ENCODE data around the gene KCNJ14.

Gene KCNJ14

GRCh38 chr19:48461982-48462655 is 6.7 kb downstream of the KCNJ14 start:
- TF ChIP-seq CTCF (IDR thresholded peaks at IDR 0.05; ENCODE audit: low read length): no peak
- no peaks in the 10 kb centered on the region for H3K27me3 ChIP-seq (replicated peaks; ENCODE audit: insufficient read depth, low read length)
- no peak overlapping the region for H3K27ac ChIP-seq (ENCODE audit: low read length)
- H3K9ac ChIP-seq (ENCODE audit: low read length): no peak overlapping the region
- no peak overlapping the region for H3K4me3 ChIP-seq (ENCODE audit: low read length)
- 0 out of 2 replicates have a peak, but pooled peaks cover 2% of the 10 kb centered on the region for H3K36me3 ChIP-seq (replicated peaks; ENCODE audit: insufficient read depth, low read length)
- no peak overlapping the region for H2AFZ ChIP-seq (ENCODE audit: low read length)
- H3K9me2 ChIP-seq (replicated peaks; ENCODE audit: insufficient read depth, low read length): no peaks in the 10 kb centered on the region
- H3K4me1 ChIP-seq (ENCODE audit: low read length): no peaks in the 10 kb centered on the region
- DNase-seq: no peak
- H4K20me1 ChIP-seq (ENCODE audit: insufficient read depth, low read length): no peaks in the 10 kb centered on the region
- no peaks in the 10 kb centered on the region for H3K9me3 ChIP-seq (replicated peaks; ENCODE audit: insufficient read depth, low read length)
- no peak overlapping the region for H3K4me2 ChIP-seq (ENCODE audit: low read depth, low read length)
- H3F3A ChIP-seq (ENCODE audit: insufficient read depth, low read length): no peaks in the 10 kb centered on the region
- no peaks in the 10 kb centered on the region for H3K79me2 ChIP-seq (ENCODE audit: low read length)

- H2AFZ ChIP-seq (ENCODE audit: low read length): no peak overlapping the region
- TF ChIP-seq EZH2phosphoT487 (IDR thresholded peaks at IDR 0.05; ENCODE audit: low read length) (no peak), CTCF (IDR thresholded peaks at IDR 0.05; ENCODE audit: low read length) (no peak), EZH2 (optimal IDR thresholded peaks at IDR 0.05; ENCODE audit: low read depth, low read length) (no peak)
- DNase-seq: no peak
These were observed 9.8 kb downstream of the KCNJ14 start for GRCh38 chr19:48465215-48465614.

GRCh38 chr19:48466561-48467325 is 11.4 kb downstream of the KCNJ14 start:
- Histone ChIP-seq H3K27ac (ENCODE audit: low read length) (no peak overlapping the region), H2AFZ (ENCODE audit: low read length) (no peak overlapping the region)
- DNase-seq: no peak

More at GRCh38 chr19:48465215-48465614, 9.8 kb downstream of the KCNJ14 start:
- H3K27me3 ChIP-seq (replicated peaks; ENCODE audit: insufficient read depth, low read length): no peaks in the 10 kb centered on the region
- H3K27ac ChIP-seq (ENCODE audit: low read length): no peak overlapping the region
- H3K9me3 ChIP-seq (replicated peaks; ENCODE audit: insufficient read depth, low read length): no peaks in the 10 kb centered on the region
- H3K36me3 ChIP-seq (replicated peaks; ENCODE audit: insufficient read depth, low read length): no peaks in the 10 kb centered on the region
- no peak overlapping the region for H3K4me2 ChIP-seq (ENCODE audit: low read depth, low read length)
- no peaks in the 10 kb centered on the region for H3K4me1 ChIP-seq (ENCODE audit: low read length)
- H3K9me2 ChIP-seq (replicated peaks; ENCODE audit: insufficient read depth, low read length): no peaks in the 10 kb centered on the region
- no peaks in the 10 kb centered on the region for H3F3A ChIP-seq (ENCODE audit: insufficient read depth, low read length)
- H3K9ac ChIP-seq (ENCODE audit: low read length): no peak overlapping the region
- H3K79me2 ChIP-seq (ENCODE audit: low read length): peaks cover 8% of the 10 kb centered on the region
- H3K4me3 ChIP-seq (ENCODE audit: low read length): no peak overlapping the region
- H4K20me1 ChIP-seq (ENCODE audit: insufficient read depth, low read length): no peaks in the 10 kb centered on the region

More at GRCh38 chr19:48466561-48467325, 11.4 kb downstream of the KCNJ14 start:
- Histone ChIP-seq H3K4me1 (ENCODE audit: low read length) (no peaks in the 10 kb centered on the region), H3K27me3 (replicated peaks; ENCODE audit: insufficient read depth, low read length) (no peaks in the 10 kb centered on the region), H3K4me2 (ENCODE audit: low read depth, low read length) (no peak overlapping the region), H4K20me1 (ENCODE audit: insufficient read depth, low read length) (no peaks in the 10 kb centered on the region), H3K9me3 (replicated peaks; ENCODE audit: insufficient read depth, low read length) (no peaks in the 10 kb centered on the region), H3K9ac (ENCODE audit: low read length) (no peak overlapping the region), H3K9me2 (replicated peaks; ENCODE audit: insufficient read depth, low read length) (no peaks in the 10 kb centered on the region), H3K79me2 (ENCODE audit: low read length) (peaks cover 19% of the 10 kb centered on the region), H3F3A (ENCODE audit: insufficient read depth, low read length) (no peaks in the 10 kb centered on the region), H3K36me3 (replicated peaks; ENCODE audit: insufficient read depth, low read length) (no peaks in the 10 kb centered on the region), H3K4me3 (ENCODE audit: low read length) (no peak overlapping the region)
- no peak for TF ChIP-seq EZH2phosphoT487 (IDR thresholded peaks at IDR 0.05; ENCODE audit: low read length)
- no peak for TF ChIP-seq EZH2 (optimal IDR thresholded peaks at IDR 0.05; ENCODE audit: low read depth, low read length)
- TF ChIP-seq CTCF (IDR thresholded peaks at IDR 0.05; ENCODE audit: low read length): no peak
